GM21576 (cell line): Measurements from ENCODE around the gene RPS21.
"Not testable (repeated sequence)": the region's sequence is repeated elsewhere in the genome, so short reads cannot be mapped to it uniquely, and the experiment has no call there.

Experiments used
- ATAC-seq: cut with Tn5 transposase; IDR thresholded peaks from one replicate; pipeline ENCODE4 v1.9.1; 2021; ENCODE audit warnings: mild to moderate bottlenecking, moderate library complexity; ENCODE audit not compliant: unreplicated experiment

RPS21 gene

DNA sequence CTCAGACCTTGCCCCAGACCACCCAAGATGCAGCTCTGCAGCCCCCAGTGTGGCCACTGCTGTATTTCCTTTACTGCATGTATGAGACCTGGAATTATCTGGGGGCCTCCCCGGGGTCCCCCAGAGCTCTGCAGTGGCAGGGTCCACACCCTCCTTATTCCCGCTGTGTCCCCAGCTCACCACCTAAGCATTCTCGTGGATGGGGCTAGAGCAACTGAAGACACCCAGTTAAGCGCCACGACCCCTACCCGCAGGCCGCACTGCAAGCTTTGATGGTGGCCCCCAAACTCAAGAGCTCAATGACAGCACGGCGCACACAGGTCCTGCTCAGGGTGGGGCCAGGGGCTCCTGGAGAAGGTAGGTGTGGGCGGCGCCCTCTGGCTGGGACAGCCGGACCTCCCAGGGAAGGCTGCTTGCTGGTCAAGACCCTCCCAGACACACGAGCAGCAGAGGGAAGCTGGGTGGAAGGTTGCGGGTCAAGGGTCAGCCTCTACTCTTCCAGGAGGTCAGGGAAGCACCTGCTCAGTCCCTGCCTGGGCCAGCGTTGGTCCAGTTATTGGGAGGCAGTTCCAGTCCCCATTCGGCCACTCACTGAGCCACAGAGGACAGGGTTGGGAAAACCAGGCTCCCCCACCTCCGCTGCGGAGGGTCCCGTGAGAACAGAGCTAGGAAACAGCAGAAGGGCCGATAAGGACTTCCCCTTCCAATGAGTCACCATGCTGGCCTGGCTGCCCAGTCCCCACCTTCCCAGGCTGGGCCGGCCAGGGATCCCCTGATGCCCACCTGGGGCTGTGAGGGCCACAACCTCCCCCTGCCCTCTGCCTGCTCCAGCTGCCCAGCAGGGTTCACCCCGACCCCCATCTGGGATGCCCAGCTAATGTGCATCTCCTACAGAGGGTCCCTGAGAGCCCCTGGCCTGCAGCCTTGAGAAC is 22.7 kb upstream of the RPS21 start:
- no peak for ATAC-seq

- ATAC-seq: no peak
These were observed 21.8 kb upstream of the RPS21 start for GRCh38 chr20:62364911-62365736.

GRCh38 chr20:62365814-62366369 is 21.0 kb upstream of the RPS21 start:
- no peak for ATAC-seq

- ATAC-seq: no peak
These were observed 20.4 kb upstream of the RPS21 start for GRCh38 chr20:62366370-62367135.

- ATAC-seq: no peak
These were observed 19.7 kb upstream of the RPS21 start, which contains the start of gene LAMA5 for GRCh38 chr20:62367136-62367632. Gene LAMA5 (minus strand): TSS chr20:62367312. CDS start chr20:62367245, 67 bp downstream.

GRCh38 chr20:62367633-62368391 is 19.1 kb upstream of the RPS21 start:
- no peak for ATAC-seq

GRCh38 chr20:62368392-62368975 is 18.4 kb upstream of the RPS21 start:
- no peak for ATAC-seq

DNA sequence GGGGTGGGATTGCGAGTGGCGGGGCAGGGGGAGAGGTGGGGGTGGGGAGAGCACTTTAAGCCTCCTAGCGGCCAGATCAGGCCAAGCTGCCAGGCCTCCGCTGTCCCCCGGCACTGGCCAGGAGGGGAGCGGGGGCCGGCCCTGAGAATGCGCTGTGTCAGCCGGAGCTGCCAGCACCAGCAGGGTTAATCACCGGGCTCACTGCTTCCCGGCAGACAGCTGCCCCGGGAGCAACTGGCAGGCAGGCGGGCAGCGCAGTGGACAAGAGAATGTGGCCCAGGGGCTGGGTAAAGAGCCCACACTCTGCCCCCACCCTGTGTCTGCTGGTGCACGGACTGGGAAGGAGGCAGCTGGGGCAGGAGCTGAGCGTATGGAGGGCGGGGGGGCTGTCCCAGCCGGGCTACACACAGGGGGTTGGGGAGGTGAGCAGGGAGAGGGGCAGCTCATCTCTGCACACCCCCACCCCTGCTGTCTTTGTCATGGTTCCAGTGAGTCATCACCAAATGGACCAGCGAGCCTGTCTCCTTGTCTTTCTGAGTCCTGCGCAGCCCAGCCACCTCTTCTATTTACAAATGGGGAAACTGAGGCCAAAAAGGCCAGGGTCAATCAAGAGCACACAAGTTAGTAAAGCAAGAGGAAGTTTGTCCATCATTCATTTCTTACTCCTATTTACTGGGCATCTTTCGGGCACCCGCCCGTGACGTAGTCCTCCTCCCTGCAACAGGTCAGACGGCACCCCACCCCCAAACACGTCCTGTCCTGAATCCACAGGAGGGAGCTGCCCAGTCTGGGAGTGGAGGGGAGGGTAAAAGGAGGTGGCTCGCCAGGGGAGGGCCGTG is 17.7 kb upstream of the RPS21 start:
- ATAC-seq: no peak

- ATAC-seq: no peak
These were observed 17.1 kb upstream of the RPS21 start for GRCh38 chr20:62369815-62370114.

GRCh38 chr20:62370115-62370806 is 16.6 kb upstream of the RPS21 start:
- ATAC-seq: no peak

GRCh38 chr20:62370807-62371587 is 15.9 kb upstream of the RPS21 start:
- no peak for ATAC-seq

GRCh38 chr20:62371588-62372041 is 15.3 kb upstream of the RPS21 start:
- no peak for ATAC-seq

DNA sequence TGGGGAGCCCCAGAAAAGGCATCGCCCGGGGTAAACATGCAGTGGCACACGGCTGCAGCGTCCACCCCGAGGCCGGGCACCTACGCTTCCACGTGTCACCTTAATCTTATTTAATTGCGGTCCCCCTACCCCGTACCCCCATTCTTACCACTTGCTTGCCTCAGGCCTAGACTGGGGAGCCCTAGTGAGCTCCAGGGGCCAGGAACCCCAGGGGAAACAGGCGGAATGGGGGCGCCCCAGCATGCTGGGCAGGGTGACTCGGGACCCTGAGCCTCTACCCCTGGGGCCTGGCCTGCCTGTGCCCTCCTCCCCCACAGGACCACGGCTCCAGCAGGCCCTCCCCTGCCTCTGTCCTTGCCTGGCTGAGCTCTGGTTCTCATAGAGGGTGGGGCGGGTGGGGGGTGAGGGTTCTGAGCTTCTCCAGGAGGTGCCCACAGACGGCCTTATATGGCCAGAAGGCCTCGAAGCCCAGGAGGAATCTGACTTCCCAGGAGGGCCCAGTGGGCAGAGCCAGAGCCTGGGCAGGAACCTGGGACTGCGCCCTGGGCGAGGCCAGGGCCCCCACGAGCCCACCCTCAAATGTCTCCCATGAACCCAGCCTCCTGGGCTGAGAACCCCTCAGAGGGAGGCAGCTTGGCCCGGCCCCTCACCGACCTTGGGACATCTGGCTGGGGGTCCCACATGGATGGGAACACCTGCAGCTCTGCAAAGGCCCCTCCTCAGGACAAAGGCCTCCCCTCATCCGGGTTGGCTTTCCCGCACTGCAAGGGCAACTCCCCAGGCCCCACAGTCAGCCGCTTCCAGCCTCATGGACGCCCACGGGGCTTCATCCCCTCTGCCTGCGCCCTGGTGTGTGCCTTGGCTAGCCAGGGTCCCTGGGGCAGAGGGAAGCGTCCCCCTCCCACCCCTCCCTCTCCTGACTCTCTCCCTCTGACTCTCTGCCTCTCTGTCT is 14.6 kb upstream of the RPS21 start:
- ATAC-seq: no peak

- not testable (repeated sequence) for ATAC-seq
These were observed 13.2 kb upstream of the RPS21 start for GRCh38 chr20:62373631-62374179.

DNA sequence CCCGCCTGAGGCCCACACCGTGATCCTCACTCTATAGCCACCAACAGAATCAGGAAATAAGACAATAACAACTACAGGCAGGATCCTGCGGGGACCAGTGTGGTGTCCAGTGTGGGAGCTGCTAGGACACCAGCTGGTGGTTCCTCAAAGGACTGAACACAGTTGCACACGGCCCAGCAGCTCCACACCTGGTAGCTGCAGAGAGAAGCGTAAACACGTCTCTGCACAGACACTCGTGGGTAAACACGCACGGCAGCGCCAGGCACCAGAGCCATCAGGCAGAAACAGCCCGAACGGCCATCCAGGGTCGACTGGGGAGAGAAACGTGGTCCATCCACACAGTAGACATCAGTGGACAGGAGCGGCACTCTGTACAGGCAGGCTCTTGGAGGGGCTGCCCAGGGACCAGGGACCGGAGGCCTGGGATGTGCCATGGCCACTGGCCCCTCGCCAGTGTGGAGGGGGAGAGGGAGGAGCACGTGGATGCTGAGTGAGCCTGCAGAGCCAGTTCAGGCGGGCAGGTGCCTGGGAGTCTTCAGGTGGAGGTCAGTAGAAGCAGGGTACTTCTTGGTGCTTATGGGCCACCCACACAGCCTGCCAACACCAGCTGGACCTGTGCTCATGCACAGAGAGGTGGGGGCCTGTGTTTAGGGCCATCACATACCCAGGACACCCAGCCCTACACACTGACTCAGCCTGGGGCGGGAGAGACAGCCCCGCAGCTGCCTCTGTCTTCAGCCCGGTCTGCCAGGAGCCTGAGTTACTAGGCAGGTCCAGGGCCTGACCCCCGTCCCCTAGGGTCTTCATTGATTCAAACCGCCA is 12.4 kb upstream of the RPS21 start:
- no peak for ATAC-seq
